Transverse colon (tissue), 4 donors: ENCODE data around the gene EYS. TPM values are rescaled to one million over a fixed set of nuclear protein-coding genes. Genes with fewer than 3 reads are reported as not detected.

Experiments used
- DNase-seq: peaks from one replicate; pipeline ENCODE4 v3.0.0-alpha.2; 2019
- H3K27ac ChIP-seq, 4 donors: fragments of 200-600 bp; sonication (generic); 2 replicates each; pipeline ENCODE4 v1.5.1; 2016 to 2018; ENCODE audit warnings: inconsistent platforms in 4 of 4
- H3K27me3 ChIP-seq: fragments of 200-600 bp; sonication (generic); 2 replicates; pipeline ENCODE4 v1.5.1; 2017; ENCODE audit warnings: inconsistent platforms
- H3K36me3 ChIP-seq, 4 donors: fragments of 200-600 bp; sonication (generic); 2 replicates each; pipeline ENCODE4 v1.5.1; 2017 to 2019; ENCODE audit warnings: inconsistent platforms in 4 of 4
- H3K4me1 ChIP-seq, 4 donors: fragments of 200-600 bp; sonication (generic); 2 replicates each; pipeline ENCODE4 v1.5.1; 2017 to 2020; ENCODE audit warnings: inconsistent platforms in 4 of 4
- H3K4me3 ChIP-seq, 4 donors: fragments of 200-600 bp; sonication (generic); 1 replicate in 1 of 4; 2 replicates in 3 of 4; pipeline versions ENCODE4 v1.5.1 to v1.6.1; 2017 to 2019; ENCODE audit warnings: inconsistent platforms in 4 of 4
- H3K9me3 ChIP-seq, 2 donors: fragments of 200-600 bp; sonication (generic); 2 replicates each; pipeline ENCODE4 v1.5.1; 2017 to 2019; ENCODE audit warnings: inconsistent platforms in 2 of 2
- CTCF ChIP-seq, 5 experiments: fragments of 200-600 bp in 3 of 5; fragments of 450-650 bp in 2 of 5; sonication (generic) in 3 of 5; IDR thresholded peaks; 1 replicate in 2 of 5; 2 replicates in 3 of 5; pipeline ENCODE4 v1.5.1; 2016 to 2017; ENCODE audit warnings: antibody characterized with exemption in 5 of 5, inconsistent platforms in 3 of 5, mild to moderate bottlenecking in 2 of 5, moderate library complexity in 1 of 5
- EP300 ChIP-seq: sonication (generic); formaldehyde crosslinking; IDR thresholded peaks from one replicate; pipeline ENCODE4 v1.6.1; 2017; ENCODE audit warnings: antibody characterized with exemption, low read depth
- POLR2A ChIP-seq: fragments of 450-650 bp; IDR thresholded peaks from one replicate; pipeline ENCODE4 v1.6.1; 2016; ENCODE audit warnings: antibody characterized with exemption, mild to moderate bottlenecking, moderate library complexity
- POLR2AphosphoS5 ChIP-seq, 3 donors: sonication (generic); formaldehyde crosslinking; IDR thresholded peaks; one replicate each; pipeline ENCODE4 v1.6.1; 2016; ENCODE audit warnings: antibody characterized with exemption in 3 of 3
- WGBS, 2 donors: methylation state at CpG; one replicate each; pipeline ENCODE4 v1.1.5; 2018; ENCODE audit warnings: low coverage in 1 of 2; 5-methylcytosine and 5-hydroxymethylcytosine counted together
- in situ Hi-C, 4 donors: fragments of 200-750 bp; cut with MboI; loops; one replicate each; pipeline versions ENCODE4 v1.15.0 to v1.15.1; 2017; ENCODE audit warnings: low sequenced_read_pairs in 3 of 4, low pct_ligation_motif_present in 1 of 4, low pct_unique_long_range_greater_than_20kb in 1 of 4
- intact Hi-C: fragments of 100-400 bp; cut with DNase I; formaldehyde crosslinking; loops from one replicate; pipeline ENCODE4 v1.15.1; 2023; ENCODE audit warnings: low total_unique reads
- total RNA-seq, 4 donors: library from RNA; depleted of rRNA; stranded (reverse); fragments of >200 nt; gene quantifications; one replicate each; pipeline ENCODE4 v1.1.0, GENCODE V29; 2016

EYS gene
- total RNA-seq, 4 donors from 2014 or later: 0.41 TPM; not detected in 3

DNA sequence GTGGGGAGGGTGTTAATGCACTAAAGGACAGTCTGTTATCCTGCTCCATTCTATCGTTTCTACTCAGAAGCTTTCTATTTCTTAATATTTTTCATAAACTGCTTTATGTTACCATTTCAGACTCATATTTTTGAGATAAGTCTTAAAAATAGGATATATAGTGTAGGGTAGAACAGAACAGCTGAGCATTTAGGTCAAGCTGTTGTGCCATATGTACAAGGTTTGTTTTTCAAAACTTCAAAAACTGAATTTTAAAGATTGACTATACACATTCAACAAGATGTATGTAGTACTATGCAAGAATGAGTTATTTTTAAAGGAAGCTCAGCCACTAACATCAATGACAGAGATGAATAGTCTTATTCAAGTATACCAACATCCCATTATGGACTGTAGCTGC is 1634.3 kb downstream of the EYS start:
- no peak overlapping the region for H3K27ac ChIP-seq
- in situ Hi-C loops: no loop called here
- TF ChIP-seq EP300 (no peak), CTCF (IDR thresholded peaks at IDR 0.05) (no peak)
- no peaks in the 10 kb centered on the region for H3K27me3 ChIP-seq
- 75 to 82% methylated on average over 1 of the region's 1 CpG for WGBS, 2 donors
- H3K36me3 ChIP-seq: no peaks in the 10 kb centered on the region
- H3K4me1 ChIP-seq: no peaks in the 10 kb centered on the region
- H3K4me3 ChIP-seq: no peak overlapping the region
- intact Hi-C loops: no loop called here
- no peaks in the 10 kb centered on the region for H3K9me3 ChIP-seq
- no peak for DNase-seq

DNA sequence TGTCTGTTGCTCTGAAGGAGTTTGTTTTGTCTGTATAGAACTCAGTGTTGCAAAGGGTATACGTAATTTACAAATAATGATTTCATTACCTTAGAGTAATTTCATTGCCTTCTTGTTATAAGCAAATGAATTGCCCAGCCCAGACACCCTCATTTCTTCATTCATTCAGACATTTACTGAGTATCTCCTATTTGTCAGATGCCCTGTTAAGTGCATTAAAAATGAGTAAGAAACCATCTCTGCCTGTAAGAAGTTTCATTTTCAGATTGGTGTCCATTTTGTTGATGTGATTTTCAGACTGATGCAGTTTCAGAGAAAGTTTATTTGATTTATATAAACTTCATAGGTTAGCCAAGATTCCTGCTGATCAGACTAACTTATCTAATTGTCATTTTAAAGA is 1642.1 kb downstream of the EYS start:
- no peak for TF ChIP-seq POLR2AphosphoS5 (IDR thresholded peaks at IDR 0.05)
- TF ChIP-seq CTCF (IDR thresholded peaks at IDR 0.05): no peak
- no peak for TF ChIP-seq EP300
- TF ChIP-seq POLR2A: no peak
- Histone ChIP-seq H3K4me3 (no peak overlapping the region), H3K9me3 (peaks cover 0 to 3% of the 10 kb centered on the region in 2 donors), H3K36me3 (no peaks in the 10 kb centered on the region), H3K4me1 (no peaks in the 10 kb centered on the region), H3K27me3 (no peaks in the 10 kb centered on the region), H3K27ac (no peak overlapping the region)
- in situ Hi-C loops: no loop called here
- intact Hi-C loops: no loop called here
- 67 to 96% methylated on average over 1 of the region's 1 CpG for WGBS, 2 donors
- DNase-seq: no peak

DNA sequence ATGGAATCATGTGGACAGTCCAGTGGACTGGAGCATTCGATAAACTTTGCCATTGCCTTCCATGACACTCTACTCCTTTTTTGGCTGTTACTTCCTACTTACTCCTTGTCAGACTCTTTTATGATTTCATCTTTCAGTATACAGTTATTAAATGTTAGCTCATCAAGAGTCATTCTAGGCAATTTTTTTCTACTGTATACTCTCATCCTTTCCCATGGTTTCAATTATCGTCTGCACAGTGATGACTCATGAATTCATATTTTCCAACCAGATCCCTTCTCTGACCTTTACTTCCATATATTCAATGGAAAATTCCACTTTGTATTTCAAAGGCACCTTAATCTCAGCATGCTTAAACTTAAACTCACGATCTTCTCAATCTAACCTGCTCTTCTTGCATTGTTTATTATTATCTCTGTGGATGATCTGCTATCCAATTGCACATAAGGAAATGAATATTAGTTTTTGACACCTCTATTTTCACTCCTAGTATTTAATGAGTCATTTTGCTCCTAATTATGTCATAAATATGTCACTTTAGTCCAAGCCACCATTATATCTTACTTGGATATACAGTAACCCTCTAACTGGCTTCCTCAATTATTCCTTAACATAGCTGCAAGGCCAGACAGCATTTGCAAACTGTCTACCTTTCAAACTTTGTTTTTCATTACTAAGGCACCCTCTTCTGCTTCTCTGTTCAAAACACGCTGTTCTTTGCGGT is 1643.9 kb downstream of the EYS start:
- in situ Hi-C loops: no loop called here
- no peaks in the 10 kb centered on the region for H3K27me3 ChIP-seq
- H3K4me1 ChIP-seq: no peaks in the 10 kb centered on the region
- H3K27ac ChIP-seq: no peak overlapping the region
- WGBS, 2 donors: 67 to 90% methylated on average over 3 to 5 of the region's 5 CpGs
- intact Hi-C loops: no loop called here
- peaks cover 0 to 3% of the 10 kb centered on the region in 2 donors for H3K9me3 ChIP-seq
- H3K4me3 ChIP-seq: no peak overlapping the region
- no peaks in the 10 kb centered on the region for H3K36me3 ChIP-seq
- DNase-seq: no peak
- TF ChIP-seq POLR2AphosphoS5 (IDR thresholded peaks at IDR 0.05): no peak
- no peak for TF ChIP-seq EP300
- TF ChIP-seq CTCF (IDR thresholded peaks at IDR 0.05): no peak
- TF ChIP-seq POLR2A: no peak

- no peak for TF ChIP-seq CTCF (IDR thresholded peaks at IDR 0.05)
- TF ChIP-seq EP300: no peak
- no peak for TF ChIP-seq POLR2AphosphoS5 (IDR thresholded peaks at IDR 0.05)
- TF ChIP-seq POLR2A: no peak
- Histone ChIP-seq H3K27ac (no peak overlapping the region), H3K9me3 (no peaks in the 10 kb centered on the region), H3K4me3 (no peak overlapping the region), H3K4me1 (no peaks in the 10 kb centered on the region), H3K36me3 (no peaks in the 10 kb centered on the region), H3K27me3 (no peaks in the 10 kb centered on the region)
- intact Hi-C loops (no loop called here), in situ Hi-C loops (no loop called here)
- 79 to 80% methylated on average over 1 of the region's 1 CpG for WGBS, 2 donors
- DNase-seq: no peak
These were observed 1652.2 kb downstream of the EYS start for GRCh38 chr6:64054861-64055260.
